ENCODE results near the gene BTBD18.

BTBD18 gene

GRCh38 chr11:57788703-57789088 lies 37.1 kb upstream of the BTBD18 start:
- H3K27me3 ChIP-seq (ENCODE audit: control insufficient read depth, insufficient read depth, low read length), result no peaks in the 10 kb centered on the region
- no peak overlapping the region for H3K27ac ChIP-seq
- no peaks in the 10 kb centered on the region for H3K9me3 ChIP-seq (ENCODE audit: control insufficient read depth, low read length)
- H3K4me2 ChIP-seq (ENCODE audit: low read length), result no peak overlapping the region
- TF ChIP-seq CTCF (IDR thresholded peaks at IDR 0.05), result no peak
- no peak overlapping the region for H3K4me3 ChIP-seq (ENCODE audit: low read depth, low read length)
- peaks cover 6% of the 10 kb centered on the region for H3K4me1 ChIP-seq
- H3K9ac ChIP-seq, result no peak overlapping the region
- no peaks in the 10 kb centered on the region for H3K36me3 ChIP-seq (ENCODE audit: control insufficient read depth, insufficient read depth, low read length)
- H3K79me2 ChIP-seq, result peaks cover 41% of the 10 kb centered on the region
- no peak overlapping the region for H2AFZ ChIP-seq

DNA sequence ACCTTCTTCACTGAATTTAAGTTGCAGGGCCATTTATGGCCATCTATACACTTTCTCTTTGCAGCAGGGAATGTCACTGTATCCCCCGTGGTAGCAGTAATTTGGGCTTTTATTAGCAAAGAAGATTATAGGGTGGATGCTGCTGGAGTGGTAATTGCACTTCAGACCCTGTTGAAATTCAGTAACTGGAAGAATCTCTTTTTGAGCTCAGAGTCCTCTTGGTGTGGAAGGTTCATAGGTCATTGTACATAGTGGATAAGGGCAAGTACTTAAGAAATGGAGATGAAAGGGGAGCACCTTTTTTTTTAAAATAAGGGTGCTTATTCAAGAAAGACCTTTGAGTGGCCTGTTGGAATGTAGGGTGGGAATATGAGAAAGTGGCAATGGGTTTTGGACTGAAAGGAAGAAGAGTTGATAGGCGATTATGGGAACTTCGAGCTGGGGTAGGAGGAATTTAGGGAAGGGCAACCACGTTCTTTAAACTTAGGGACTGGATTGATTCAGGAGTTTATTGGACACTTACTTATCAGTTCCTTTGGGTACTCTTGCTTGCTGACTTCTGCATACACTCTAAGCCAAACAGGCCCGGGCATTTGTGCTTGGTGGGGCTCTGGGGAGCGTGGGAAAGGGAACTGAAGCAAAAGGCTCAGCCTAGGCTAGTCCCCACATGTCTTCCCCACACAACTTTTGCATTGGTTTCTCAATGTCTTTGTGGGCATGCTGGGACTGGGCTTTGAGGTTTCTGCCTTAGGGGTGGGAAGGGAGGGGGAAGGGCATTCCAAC lies 36.5 kb upstream of the BTBD18 start:
- Histone ChIP-seq H3K9ac (no peak overlapping the region), H3K4me2 (ENCODE audit: low read length) (no peak overlapping the region), H3K4me3 (ENCODE audit: low read depth, low read length) (no peak overlapping the region), H3K27ac (no peak overlapping the region), H2AFZ (no peak overlapping the region), H3K79me2 (peaks cover 44% of the 10 kb centered on the region), H3K36me3 (ENCODE audit: control insufficient read depth, insufficient read depth, low read length) (no peaks in the 10 kb centered on the region), H3K4me1 (peaks cover 6% of the 10 kb centered on the region), H3K27me3 (ENCODE audit: control insufficient read depth, insufficient read depth, low read length) (no peaks in the 10 kb centered on the region), H3K9me3 (ENCODE audit: control insufficient read depth, low read length) (no peaks in the 10 kb centered on the region)
- no peak for TF ChIP-seq CTCF (IDR thresholded peaks at IDR 0.05)

DNA sequence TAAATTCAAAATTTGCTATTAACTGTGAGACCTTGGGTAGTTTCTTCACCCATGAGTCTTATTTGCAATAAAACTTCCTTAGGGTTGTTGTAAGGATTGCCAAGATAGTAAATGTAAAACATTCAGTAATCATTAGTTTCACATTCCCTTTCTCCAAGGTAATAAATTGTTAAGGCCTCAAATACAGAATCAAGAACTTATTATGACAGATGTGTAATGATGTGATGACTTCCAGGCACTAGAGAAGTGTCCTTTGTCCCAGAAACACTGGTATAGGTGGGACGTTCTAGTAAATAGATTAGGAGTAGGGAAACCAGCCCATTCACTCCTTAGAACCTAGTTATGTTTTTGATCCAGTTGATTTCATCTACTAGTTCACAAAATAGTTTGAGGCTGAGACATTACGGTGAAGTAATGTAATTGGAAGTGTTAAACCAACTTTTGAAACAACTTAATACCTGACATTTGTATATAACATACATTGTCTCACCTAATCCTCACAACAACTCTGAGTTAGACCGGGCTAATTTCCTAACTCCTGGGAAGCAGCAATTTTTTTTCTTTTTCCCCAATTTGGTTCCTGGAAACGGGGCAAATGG lies 35.5 kb upstream of the BTBD18 start:
- Histone ChIP-seq H3K4me1 (peaks cover 12% of the 10 kb centered on the region), H3K9ac (no peak overlapping the region), H3K36me3 (ENCODE audit: control insufficient read depth, insufficient read depth, low read length) (no peaks in the 10 kb centered on the region), H3K4me3 (ENCODE audit: low read depth, low read length) (no peak overlapping the region), H3K9me3 (ENCODE audit: control insufficient read depth, low read length) (no peaks in the 10 kb centered on the region), H3K4me2 (ENCODE audit: low read length) (no peak overlapping the region), H3K27ac (no peak overlapping the region), H3K27me3 (ENCODE audit: control insufficient read depth, insufficient read depth, low read length) (no peaks in the 10 kb centered on the region), H2AFZ (no peak overlapping the region), H3K79me2 (peaks cover 50% of the 10 kb centered on the region)
- no peak for TF ChIP-seq CTCF (IDR thresholded peaks at IDR 0.05)

DNA sequence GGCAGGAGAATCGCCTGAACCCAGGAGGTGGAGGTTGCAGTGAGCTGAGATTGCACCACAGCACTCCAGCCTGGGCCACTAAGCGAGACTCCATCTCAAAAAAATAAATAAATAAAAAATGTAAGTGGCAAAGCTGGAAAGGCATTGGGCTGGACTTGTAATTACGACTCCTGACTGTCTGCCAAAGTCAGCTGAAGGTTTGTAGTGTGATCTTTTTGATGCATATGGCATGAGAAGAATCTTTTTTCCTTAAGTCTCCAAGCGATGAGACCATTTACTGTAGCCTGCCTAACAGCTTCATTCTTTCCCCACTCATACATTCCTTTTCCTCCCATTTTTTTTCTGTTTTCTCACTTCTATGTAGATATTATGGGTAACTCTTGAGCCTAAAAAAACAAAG lies 34.8 kb upstream of the BTBD18 start:
- H3K36me3 ChIP-seq (ENCODE audit: control insufficient read depth, insufficient read depth, low read length), result no peaks in the 10 kb centered on the region
- no peak overlapping the region for H3K4me2 ChIP-seq (ENCODE audit: low read length)
- no peak for TF ChIP-seq CTCF (IDR thresholded peaks at IDR 0.05)
- H2AFZ ChIP-seq, result no peak overlapping the region
- H3K79me2 ChIP-seq, result peaks cover 47% of the 10 kb centered on the region
- H3K27me3 ChIP-seq (ENCODE audit: control insufficient read depth, insufficient read depth, low read length), result no peaks in the 10 kb centered on the region
- no peak overlapping the region for H3K9ac ChIP-seq
- H3K4me1 ChIP-seq, result peaks cover 13% of the 10 kb centered on the region
- H3K4me3 ChIP-seq (ENCODE audit: low read depth, low read length), result no peak overlapping the region
- H3K27ac ChIP-seq, result no peak overlapping the region
- no peaks in the 10 kb centered on the region for H3K9me3 ChIP-seq (ENCODE audit: control insufficient read depth, low read length)

GRCh38 chr11:57785072-57785471 lies 33.5 kb upstream of the BTBD18 start:
- Histone ChIP-seq H3K27me3 (ENCODE audit: control insufficient read depth, insufficient read depth, low read length) (no peaks in the 10 kb centered on the region), H3K36me3 (ENCODE audit: control insufficient read depth, insufficient read depth, low read length) (no peaks in the 10 kb centered on the region), H3K79me2 (peaks cover 40% of the 10 kb centered on the region), H3K4me1 (peaks cover 21% of the 10 kb centered on the region), H3K9ac (no peak overlapping the region), H3K4me3 (ENCODE audit: low read depth, low read length) (no peak overlapping the region), H3K27ac (no peak overlapping the region), H3K9me3 (ENCODE audit: control insufficient read depth, low read length) (no peaks in the 10 kb centered on the region), H3K4me2 (ENCODE audit: low read length) (no peak overlapping the region), H2AFZ (no peak overlapping the region)
- no peak for TF ChIP-seq CTCF (IDR thresholded peaks at IDR 0.05)

All from parathyroid adenoma (tissue), 2 donors.